K562 (cell line): ENCODE data around the gene HOXC12.

ENCODE experiments used
- CTBP1 ChIP-seq: fragments of 450-650 bp; IDR thresholded peaks from 2 replicates; pipeline ENCODE4 v1.6.1; 2016; ENCODE audit warnings: borderline replicate concordance
- FOSL1 ChIP-seq: fragments of 200-800 bp; sonication (Bioruptor generic); conservative IDR thresholded peaks from 2 replicates; pipeline ENCODE4 v1.6.1; 2016; ENCODE audit warnings: missing genetic modification characterization, missing compliant biosample characterization
- TSHZ1 ChIP-seq: fragments of 250-450 bp; sonication (Bioruptor Pico); IDR thresholded peaks from 2 replicates; pipeline ENCODE4 v1.4.0; 2020; ENCODE audit warnings: mild to moderate bottlenecking, moderate library complexity

GRCh38 chr12:53965281-53966084 is 10.8 kb downstream of the HOXC12 start:
- no peak for TF ChIP-seq TSHZ1 (CRISPR knock-in tag)
- no peak for TF ChIP-seq CTBP1
- TF ChIP-seq FOSL1, result no peak
